ENCODE results near the gene FBXL4.

DNA sequence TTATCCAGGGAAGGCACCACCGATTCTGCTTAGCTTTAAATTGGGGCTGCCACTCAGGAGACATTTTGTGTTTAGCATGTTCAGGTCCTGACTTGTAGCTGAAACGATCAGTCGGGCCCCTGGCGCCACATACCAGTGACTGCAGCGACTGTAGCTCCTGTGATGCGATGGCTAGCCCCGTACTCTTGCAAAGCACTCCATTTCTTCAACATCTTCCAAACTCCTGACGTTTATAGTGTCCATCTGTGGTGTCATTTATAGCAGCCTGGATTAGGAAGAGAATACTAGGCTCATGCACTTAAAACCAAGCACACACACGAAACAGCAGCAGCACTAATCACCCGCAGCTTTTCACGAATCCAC lies 100.3 kb downstream of the FBXL4 start:
- TF ChIP-seq, protein P1, sequence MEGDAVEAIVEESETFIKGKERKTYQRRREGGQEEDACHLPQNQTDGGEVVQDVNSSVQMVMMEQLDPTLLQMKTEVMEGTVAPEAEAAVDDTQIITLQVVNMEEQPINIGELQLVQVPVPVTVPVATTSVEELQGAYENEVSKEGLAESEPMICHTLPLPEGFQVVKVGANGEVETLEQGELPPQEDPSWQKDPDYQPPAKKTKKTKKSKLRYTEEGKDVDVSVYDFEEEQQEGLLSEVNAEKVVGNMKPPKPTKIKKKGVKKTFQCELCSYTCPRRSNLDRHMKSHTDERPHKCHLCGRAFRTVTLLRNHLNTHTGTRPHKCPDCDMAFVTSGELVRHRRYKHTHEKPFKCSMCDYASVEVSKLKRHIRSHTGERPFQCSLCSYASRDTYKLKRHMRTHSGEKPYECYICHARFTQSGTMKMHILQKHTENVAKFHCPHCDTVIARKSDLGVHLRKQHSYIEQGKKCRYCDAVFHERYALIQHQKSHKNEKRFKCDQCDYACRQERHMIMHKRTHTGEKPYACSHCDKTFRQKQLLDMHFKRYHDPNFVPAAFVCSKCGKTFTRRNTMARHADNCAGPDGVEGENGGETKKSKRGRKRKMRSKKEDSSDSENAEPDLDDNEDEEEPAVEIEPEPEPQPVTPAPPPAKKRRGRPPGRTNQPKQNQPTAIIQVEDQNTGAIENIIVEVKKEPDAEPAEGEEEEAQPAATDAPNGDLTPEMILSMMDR (IDR thresholded peaks at IDR 0.05): no peak
- TF ChIP-seq POLR2A (IDR thresholded peaks at IDR 0.05): no peak
